HL-60 (cell line): ENCODE data around the gene TMEM123.
A peak's percentile ranks its signal among the peaks of the same experiment; 100 is the strongest.

ENCODE experiments used
- DNase-seq, 2 experiments: peaks; one replicate each; pipeline ENCODE4 v3.0.0-alpha.2; 2010 to 2020; ENCODE audit warnings: low read depth in 1 of 2, low spot score in 1 of 2
- H3K27ac ChIP-seq: fragments of 250-450 bp; sonication (Bioruptor Pico); replicated peaks from 2 replicates; pipeline ENCODE4 v1.5.1; 2020; ENCODE audit warnings: mild to moderate bottlenecking, moderate library complexity
- H3K27me3 ChIP-seq: fragments of 250-450 bp; sonication (Bioruptor Pico); 2 replicates; pipeline ENCODE4 v1.5.1; 2021; ENCODE audit warnings: mild to moderate bottlenecking, moderate library complexity; ENCODE audit not compliant: insufficient read depth, poor library complexity, severe bottlenecking
- H3K4me3 ChIP-seq: replicated peaks from 2 replicates; pipeline ENCODE4 v1.5.1; 2011; ENCODE audit warnings: mild to moderate bottlenecking, control low read depth, low read length; ENCODE audit not compliant: insufficient read depth
- GABPA ChIP-seq: IDR thresholded peaks from 2 replicates; pipeline ENCODE4 v1.6.1; 2012; ENCODE audit warnings: low read depth
- POLR2AphosphoS5 ChIP-seq: IDR thresholded peaks from 2 replicates; pipeline ENCODE4 v1.6.1; 2012; ENCODE audit warnings: low read depth
- SPI1 ChIP-seq: IDR thresholded peaks from 2 replicates; pipeline ENCODE4 v1.6.1; 2012; ENCODE audit warnings: low read depth, mild to moderate bottlenecking, borderline replicate concordance
- TF ChIP-seq, protein P1 (sequence below): IDR thresholded peaks from 2 replicates; pipeline ENCODE4 v1.6.1; 2012; ENCODE audit warnings: low read depth; ENCODE audit not compliant: insufficient replicate concordance
- TF ChIP-seq, protein P2 (sequence below): IDR thresholded peaks from one replicate; pipeline ENCODE4 v1.5.1; 2011; ENCODE audit warnings: low read length, control low read depth, inconsistent platforms; ENCODE audit not compliant: insufficient read depth

Gene TMEM123

DNA sequence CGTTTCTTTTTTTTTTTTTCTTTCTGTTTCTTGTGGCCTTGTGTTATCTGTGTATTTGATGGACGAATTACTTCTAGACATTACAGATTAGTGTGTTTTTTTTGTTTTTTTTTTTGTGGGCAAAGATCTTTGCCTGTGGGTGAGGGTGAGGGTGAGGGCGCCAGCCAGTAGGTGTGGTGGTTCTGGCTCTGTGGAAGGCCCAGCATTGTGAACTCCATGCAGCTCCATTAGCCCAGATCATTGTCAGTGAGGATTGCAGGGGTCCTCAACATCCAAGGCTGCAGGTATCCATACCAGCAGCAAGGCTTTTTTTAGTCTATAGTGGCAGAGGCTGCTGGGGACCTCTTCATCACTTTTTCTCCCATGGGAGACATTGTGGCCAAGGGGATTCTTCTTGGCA lies 91.9 kb downstream of the TMEM123 start:
- TF ChIP-seq SPI1: no peak
- TF ChIP-seq POLR2AphosphoS5: no peak
- TF ChIP-seq, protein P1, sequence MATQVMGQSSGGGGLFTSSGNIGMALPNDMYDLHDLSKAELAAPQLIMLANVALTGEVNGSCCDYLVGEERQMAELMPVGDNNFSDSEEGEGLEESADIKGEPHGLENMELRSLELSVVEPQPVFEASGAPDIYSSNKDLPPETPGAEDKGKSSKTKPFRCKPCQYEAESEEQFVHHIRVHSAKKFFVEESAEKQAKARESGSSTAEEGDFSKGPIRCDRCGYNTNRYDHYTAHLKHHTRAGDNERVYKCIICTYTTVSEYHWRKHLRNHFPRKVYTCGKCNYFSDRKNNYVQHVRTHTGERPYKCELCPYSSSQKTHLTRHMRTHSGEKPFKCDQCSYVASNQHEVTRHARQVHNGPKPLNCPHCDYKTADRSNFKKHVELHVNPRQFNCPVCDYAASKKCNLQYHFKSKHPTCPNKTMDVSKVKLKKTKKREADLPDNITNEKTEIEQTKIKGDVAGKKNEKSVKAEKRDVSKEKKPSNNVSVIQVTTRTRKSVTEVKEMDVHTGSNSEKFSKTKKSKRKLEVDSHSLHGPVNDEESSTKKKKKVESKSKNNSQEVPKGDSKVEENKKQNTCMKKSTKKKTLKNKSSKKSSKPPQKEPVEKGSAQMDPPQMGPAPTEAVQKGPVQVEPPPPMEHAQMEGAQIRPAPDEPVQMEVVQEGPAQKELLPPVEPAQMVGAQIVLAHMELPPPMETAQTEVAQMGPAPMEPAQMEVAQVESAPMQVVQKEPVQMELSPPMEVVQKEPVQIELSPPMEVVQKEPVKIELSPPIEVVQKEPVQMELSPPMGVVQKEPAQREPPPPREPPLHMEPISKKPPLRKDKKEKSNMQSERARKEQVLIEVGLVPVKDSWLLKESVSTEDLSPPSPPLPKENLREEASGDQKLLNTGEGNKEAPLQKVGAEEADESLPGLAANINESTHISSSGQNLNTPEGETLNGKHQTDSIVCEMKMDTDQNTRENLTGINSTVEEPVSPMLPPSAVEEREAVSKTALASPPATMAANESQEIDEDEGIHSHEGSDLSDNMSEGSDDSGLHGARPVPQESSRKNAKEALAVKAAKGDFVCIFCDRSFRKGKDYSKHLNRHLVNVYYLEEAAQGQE: no peak
- TF ChIP-seq, protein P2, sequence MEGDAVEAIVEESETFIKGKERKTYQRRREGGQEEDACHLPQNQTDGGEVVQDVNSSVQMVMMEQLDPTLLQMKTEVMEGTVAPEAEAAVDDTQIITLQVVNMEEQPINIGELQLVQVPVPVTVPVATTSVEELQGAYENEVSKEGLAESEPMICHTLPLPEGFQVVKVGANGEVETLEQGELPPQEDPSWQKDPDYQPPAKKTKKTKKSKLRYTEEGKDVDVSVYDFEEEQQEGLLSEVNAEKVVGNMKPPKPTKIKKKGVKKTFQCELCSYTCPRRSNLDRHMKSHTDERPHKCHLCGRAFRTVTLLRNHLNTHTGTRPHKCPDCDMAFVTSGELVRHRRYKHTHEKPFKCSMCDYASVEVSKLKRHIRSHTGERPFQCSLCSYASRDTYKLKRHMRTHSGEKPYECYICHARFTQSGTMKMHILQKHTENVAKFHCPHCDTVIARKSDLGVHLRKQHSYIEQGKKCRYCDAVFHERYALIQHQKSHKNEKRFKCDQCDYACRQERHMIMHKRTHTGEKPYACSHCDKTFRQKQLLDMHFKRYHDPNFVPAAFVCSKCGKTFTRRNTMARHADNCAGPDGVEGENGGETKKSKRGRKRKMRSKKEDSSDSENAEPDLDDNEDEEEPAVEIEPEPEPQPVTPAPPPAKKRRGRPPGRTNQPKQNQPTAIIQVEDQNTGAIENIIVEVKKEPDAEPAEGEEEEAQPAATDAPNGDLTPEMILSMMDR: no peak
- no peak for TF ChIP-seq GABPA
- Histone ChIP-seq H3K27ac (no peak overlapping the region), H3K4me3 (no peak overlapping the region), H3K27me3 (no peaks in the 10 kb centered on the region)
- no peak for DNase-seq

DNA sequence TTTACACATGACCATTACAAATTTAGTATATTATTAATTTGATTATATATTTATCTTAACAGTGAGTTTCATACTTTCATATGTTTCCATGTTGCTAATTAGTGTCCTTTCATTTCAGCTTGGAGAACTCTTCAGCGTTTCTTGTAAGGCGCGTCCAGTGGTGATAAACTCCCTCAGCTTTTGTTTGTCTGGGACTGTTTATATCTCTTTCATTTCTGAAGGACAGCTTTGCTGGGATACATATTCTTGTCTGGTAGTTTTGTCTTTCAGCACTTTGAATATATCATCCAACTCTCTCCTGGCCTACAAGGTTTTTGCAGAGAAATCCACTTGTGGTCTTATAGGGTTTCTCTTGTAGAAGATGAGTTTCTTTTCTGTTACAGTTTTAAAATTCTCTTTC lies 93.2 kb downstream of the TMEM123 start:
- H3K27ac ChIP-seq: no peak overlapping the region
- no peak for TF ChIP-seq SPI1
- TF ChIP-seq, protein P1: no peak
- TF ChIP-seq, protein P2: no peak
- TF ChIP-seq GABPA: no peak
- no peak for TF ChIP-seq POLR2AphosphoS5
- DNase-seq: no peak
- H3K27me3 ChIP-seq: no peaks in the 10 kb centered on the region
- H3K4me3 ChIP-seq: no peak overlapping the region

DNA sequence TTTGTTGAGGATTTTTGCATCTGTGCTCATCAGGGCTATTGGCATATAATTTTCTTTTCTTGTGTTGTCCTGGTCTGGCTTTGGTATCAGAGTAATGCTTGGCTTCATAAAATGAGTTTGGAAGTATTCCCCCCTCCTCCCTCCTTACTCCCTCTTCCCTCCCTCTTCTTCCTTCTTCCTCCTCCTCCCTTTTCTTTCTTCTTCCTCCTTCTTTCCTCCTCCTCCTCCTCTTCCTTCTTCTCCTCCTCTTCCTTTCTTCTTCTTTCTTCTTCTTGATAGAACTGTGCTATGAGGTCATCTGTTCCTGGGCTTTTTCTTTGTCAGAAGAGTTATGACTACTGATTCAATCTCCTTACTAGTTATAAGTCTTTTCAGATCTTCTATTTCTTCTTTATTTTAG lies 95.4 kb downstream of the TMEM123 start:
- no peaks in the 10 kb centered on the region for H3K27me3 ChIP-seq
- H3K4me3 ChIP-seq: no peak overlapping the region
- no peak overlapping the region for H3K27ac ChIP-seq
- DNase-seq: no peak
- TF ChIP-seq POLR2AphosphoS5 (no peak), GABPA (no peak)

DNA sequence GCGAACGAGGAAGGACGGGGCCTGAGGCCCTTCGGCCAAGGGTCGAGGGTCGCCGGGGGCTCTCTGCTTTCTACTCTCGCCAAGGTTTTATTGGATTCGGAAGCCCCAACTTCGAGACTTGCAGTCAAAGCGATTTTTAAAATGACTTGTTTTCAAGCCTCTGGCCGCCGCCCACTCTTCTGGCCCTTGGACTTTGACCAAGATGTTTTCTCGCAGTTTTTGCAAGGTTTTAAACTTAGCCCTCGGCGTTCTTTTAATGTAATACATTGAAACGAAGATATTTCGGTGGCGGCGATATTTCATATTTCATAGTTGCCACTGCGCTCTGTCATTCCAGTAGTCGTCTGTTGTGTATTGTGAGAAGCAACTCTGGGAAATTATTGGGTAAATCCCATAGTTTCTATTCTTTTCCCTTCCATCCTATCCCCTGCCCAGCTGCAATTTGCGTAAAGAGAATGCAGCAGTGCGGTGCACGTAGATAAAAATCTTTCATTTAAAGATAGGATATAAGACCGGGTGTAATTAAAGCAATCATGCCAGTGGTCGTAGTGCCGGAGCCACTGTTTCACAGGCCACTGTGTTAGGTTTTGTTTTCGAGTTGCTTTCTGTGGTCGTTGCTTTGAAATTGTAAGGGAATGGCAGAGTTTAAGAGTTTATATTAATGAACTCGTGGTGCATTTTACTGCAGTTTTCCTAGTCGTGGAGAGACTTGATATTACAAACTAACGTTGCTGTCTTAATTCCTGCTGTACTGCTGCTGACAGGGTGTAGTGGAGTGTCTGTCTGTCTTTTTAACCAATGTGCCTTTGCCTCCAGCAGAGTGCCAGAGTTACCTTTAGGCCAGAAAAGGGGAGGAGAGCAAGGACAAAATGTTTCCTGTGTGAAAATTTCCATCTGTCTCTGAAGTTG lies 104.8 kb downstream of the TMEM123 start:
- Histone ChIP-seq H3K4me3 (peak overlapping the region; percentile 65), H3K27ac (peak overlapping the region; percentile 94)
- DNase-seq: peak; percentile 41 to 42

More for the DNA sequence above, 104.8 kb downstream of the TMEM123 start:
- H3K27me3 ChIP-seq: no peaks in the 10 kb centered on the region
- TF ChIP-seq, protein P1: no peak
- TF ChIP-seq SPI1 (no peak), GABPA (no peak), POLR2AphosphoS5 (no peak)
- TF ChIP-seq, protein P2: no peak
